Measurements from ENCODE around the gene GJA5.

GRCh38 chr1:147791876-147792275 is 31.5 kb upstream of the GJA5 start:
- no peak for TF ChIP-seq CTCF (conservative IDR thresholded peaks at IDR 0.05)
- no peak for TF ChIP-seq EZH2 (IDR thresholded peaks at IDR 0.05; ENCODE audit: low read depth)

Data from PC-9 (cell line).